HepG2 (cell line): ENCODE measurements around the gene CHST13. TPM values are rescaled to one million over a fixed set of nuclear protein-coding genes. Genes with fewer than 3 reads are reported as not detected.

Experiments
- AGO2 ChIP-seq: fragments of 200-400 bp; formaldehyde crosslinking; optimal IDR thresholded peaks from 2 replicates; pipeline ENCODE3; 2017; ENCODE audit warnings: mild to moderate bottlenecking, low read depth, low read length, moderate library complexity
- CBX1 ChIP-seq: IDR thresholded peaks from one replicate; pipeline ENCODE4 v1.6.1; 2016; ENCODE audit warnings: antibody characterized with exemption, low read depth
- KLF11 ChIP-seq: IDR thresholded peaks from 2 replicates; pipeline ENCODE4 v1.6.1; 2016; ENCODE audit warnings: missing compliant biosample characterization
- MED1 ChIP-seq: sonication (generic); formaldehyde crosslinking; IDR thresholded peaks from 2 replicates; pipeline ENCODE4 v1.4.0; 2020; ENCODE audit warnings: missing genetic modification reagents
- PREB ChIP-seq: sonication (generic); formaldehyde crosslinking; IDR thresholded peaks from 2 replicates; pipeline ENCODE4 v1.4.0; 2020; ENCODE audit warnings: missing genetic modification reagents
- RBM22 ChIP-seq: fragments of 200-400 bp; formaldehyde crosslinking; optimal IDR thresholded peaks from 2 replicates; pipeline ENCODE3; 2017; ENCODE audit warnings: mild to moderate bottlenecking, low read length, moderate library complexity
- RBM39 ChIP-seq: fragments of 200-400 bp; formaldehyde crosslinking; IDR thresholded peaks from one replicate; pipeline ENCODE4 v1.6.1; 2018; ENCODE audit warnings: antibody characterized with exemption, mild to moderate bottlenecking, low read depth, low read length; ENCODE audit not compliant: poor library complexity, severe bottlenecking
- SP1 ChIP-seq, 2 experiments: fragments of 450-650 bp in 1 of 2; sonication (generic) in 1 of 2; formaldehyde crosslinking in 1 of 2; IDR thresholded peaks; 2 replicates each; pipeline versions ENCODE4 v1.4.0 to v1.6.1; 2016 to 2020; ENCODE audit warnings: missing genetic modification reagents in 1 of 2
- ZBTB44 ChIP-seq: sonication (generic); formaldehyde crosslinking; IDR thresholded peaks from 2 replicates; pipeline ENCODE4 v1.4.0; 2020; ENCODE audit warnings: missing genetic modification reagents
- ZNF335 ChIP-seq: sonication (generic); formaldehyde crosslinking; IDR thresholded peaks from 2 replicates; pipeline ENCODE4 v1.4.0; 2020; ENCODE audit warnings: missing genetic modification reagents
- ZNF746 ChIP-seq: sonication (generic); formaldehyde crosslinking; IDR thresholded peaks from 2 replicates; pipeline ENCODE4 v1.8.0; 2022; ENCODE audit warnings: mild to moderate bottlenecking, missing genetic modification reagents
- polyA plus RNA-seq, 8 experiments: library from polyadenylated mRNA; depleted of rRNA in 3 of 8; stranded (reverse) in 7 of 8; unstranded in 1 of 8; fragments of >200 nt; fragmentation: Illumina TruSeq in 4 of 8; extraction: Trizol in 4 of 8; gene quantifications; 2 replicates each; pipeline versions ENCODE4 v1.2.1 to v1.2.3, GENCODE V29; 2011 to 2016; ENCODE audit warnings: low read depth in 4 of 8, missing spikeins in 1 of 8, mixed read lengths in 1 of 8; ENCODE audit not compliant: insufficient read depth in 1 of 8
- total RNA-seq, 5 experiments: library from RNA; depleted of rRNA; stranded (reverse); fragments of >200 nt; fragmentation: Illumina TruSeq; extraction: Trizol; gene quantifications; 2 replicates each; pipeline ENCODE4 v1.2.3, GENCODE V29; 2016; ENCODE audit warnings: low read depth in 1 of 5
- TF ChIP-seq, protein P1 (sequence below): sonication (generic); formaldehyde crosslinking; IDR thresholded peaks from 2 replicates; pipeline ENCODE4 v1.9.0; 2021; ENCODE audit warnings: mild to moderate bottlenecking, missing genetic modification reagents
- TF ChIP-seq, protein P2 (sequence below): sonication (generic); formaldehyde crosslinking; IDR thresholded peaks from 2 replicates; pipeline ENCODE4 v1.4.0; 2020; ENCODE audit warnings: low read depth, missing genetic modification reagents

The CHST13 gene
- total and polyA plus RNA-seq, 2 of the 13 experiments (the other 11 are each of a cell fraction or from before 2014, with no cell fraction given) = 32.0 to 43.1 TPM

GRCh38 chr3:126474498-126475412 lies 49.2 kb upstream of the CHST13 start (continued):
- TF ChIP-seq, protein P1, sequence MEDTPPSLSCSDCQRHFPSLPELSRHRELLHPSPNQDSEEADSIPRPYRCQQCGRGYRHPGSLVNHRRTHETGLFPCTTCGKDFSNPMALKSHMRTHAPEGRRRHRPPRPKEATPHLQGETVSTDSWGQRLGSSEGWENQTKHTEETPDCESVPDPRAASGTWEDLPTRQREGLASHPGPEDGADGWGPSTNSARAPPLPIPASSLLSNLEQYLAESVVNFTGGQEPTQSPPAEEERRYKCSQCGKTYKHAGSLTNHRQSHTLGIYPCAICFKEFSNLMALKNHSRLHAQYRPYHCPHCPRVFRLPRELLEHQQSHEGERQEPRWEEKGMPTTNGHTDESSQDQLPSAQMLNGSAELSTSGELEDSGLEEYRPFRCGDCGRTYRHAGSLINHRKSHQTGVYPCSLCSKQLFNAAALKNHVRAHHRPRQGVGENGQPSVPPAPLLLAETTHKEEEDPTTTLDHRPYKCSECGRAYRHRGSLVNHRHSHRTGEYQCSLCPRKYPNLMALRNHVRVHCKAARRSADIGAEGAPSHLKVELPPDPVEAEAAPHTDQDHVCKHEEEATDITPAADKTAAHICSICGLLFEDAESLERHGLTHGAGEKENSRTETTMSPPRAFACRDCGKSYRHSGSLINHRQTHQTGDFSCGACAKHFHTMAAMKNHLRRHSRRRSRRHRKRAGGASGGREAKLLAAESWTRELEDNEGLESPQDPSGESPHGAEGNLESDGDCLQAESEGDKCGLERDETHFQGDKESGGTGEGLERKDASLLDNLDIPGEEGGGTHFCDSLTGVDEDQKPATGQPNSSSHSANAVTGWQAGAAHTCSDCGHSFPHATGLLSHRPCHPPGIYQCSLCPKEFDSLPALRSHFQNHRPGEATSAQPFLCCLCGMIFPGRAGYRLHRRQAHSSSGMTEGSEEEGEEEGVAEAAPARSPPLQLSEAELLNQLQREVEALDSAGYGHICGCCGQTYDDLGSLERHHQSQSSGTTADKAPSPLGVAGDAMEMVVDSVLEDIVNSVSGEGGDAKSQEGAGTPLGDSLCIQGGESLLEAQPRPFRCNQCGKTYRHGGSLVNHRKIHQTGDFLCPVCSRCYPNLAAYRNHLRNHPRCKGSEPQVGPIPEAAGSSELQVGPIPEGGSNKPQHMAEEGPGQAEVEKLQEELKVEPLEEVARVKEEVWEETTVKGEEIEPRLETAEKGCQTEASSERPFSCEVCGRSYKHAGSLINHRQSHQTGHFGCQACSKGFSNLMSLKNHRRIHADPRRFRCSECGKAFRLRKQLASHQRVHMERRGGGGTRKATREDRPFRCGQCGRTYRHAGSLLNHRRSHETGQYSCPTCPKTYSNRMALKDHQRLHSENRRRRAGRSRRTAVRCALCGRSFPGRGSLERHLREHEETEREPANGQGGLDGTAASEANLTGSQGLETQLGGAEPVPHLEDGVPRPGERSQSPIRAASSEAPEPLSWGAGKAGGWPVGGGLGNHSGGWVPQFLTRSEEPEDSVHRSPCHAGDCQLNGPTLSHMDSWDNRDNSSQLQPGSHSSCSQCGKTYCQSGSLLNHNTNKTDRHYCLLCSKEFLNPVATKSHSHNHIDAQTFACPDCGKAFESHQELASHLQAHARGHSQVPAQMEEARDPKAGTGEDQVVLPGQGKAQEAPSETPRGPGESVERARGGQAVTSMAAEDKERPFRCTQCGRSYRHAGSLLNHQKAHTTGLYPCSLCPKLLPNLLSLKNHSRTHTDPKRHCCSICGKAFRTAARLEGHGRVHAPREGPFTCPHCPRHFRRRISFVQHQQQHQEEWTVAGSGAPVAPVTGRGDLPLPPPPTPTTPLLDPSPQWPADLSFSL (CRISPR knock-in tag) = no peak
- TF ChIP-seq SP1 (IDR thresholded peaks at IDR 0.05) = no peak
- no peak for TF ChIP-seq SP1 (CRISPR knock-in tag; IDR thresholded peaks at IDR 0.05)
- no peak for TF ChIP-seq KLF11
- TF ChIP-seq ZBTB44 = no peak
- TF ChIP-seq RBM22 = no peak
- no peak for TF ChIP-seq CBX1
- TF ChIP-seq, protein P2, sequence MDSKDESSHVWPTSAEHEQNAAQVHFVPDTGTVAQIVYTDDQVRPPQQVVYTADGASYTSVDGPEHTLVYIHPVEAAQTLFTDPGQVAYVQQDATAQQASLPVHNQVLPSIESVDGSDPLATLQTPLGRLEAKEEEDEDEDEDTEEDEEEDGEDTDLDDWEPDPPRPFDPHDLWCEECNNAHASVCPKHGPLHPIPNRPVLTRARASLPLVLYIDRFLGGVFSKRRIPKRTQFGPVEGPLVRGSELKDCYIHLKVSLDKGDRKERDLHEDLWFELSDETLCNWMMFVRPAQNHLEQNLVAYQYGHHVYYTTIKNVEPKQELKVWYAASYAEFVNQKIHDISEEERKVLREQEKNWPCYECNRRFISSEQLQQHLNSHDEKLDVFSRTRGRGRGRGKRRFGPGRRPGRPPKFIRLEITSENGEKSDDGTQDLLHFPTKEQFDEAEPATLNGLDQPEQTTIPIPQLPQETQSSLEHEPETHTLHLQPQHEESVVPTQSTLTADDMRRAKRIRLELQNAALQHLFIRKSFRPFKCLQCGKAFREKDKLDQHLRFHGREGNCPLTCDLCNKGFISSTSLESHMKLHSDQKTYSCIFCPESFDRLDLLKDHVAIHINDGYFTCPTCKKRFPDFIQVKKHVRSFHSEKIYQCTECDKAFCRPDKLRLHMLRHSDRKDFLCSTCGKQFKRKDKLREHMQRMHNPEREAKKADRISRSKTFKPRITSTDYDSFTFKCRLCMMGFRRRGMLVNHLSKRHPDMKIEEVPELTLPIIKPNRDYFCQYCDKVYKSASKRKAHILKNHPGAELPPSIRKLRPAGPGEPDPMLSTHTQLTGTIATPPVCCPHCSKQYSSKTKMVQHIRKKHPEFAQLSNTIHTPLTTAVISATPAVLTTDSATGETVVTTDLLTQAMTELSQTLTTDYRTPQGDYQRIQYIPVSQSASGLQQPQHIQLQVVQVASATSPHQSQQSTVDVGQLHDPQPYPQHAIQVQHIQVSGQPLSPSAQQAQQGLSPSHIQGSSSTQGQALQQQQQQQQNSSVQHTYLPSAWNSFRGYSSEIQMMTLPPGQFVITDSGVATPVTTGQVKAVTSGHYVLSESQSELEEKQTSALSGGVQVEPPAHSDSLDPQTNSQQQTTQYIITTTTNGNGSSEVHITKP (CRISPR knock-in tag) = no peak
- no peak for TF ChIP-seq PREB (CRISPR knock-in tag)
- peak; percentile 57 for TF ChIP-seq AGO2
- TF ChIP-seq ZNF335 = no peak
- TF ChIP-seq MED1 (CRISPR knock-in tag) = peak; percentile 29; the same call in 1 of the 2 replicates
- TF ChIP-seq RBM39 = peak; percentile 41
- no peak for TF ChIP-seq ZNF746 (CRISPR knock-in tag)
